H1 (cell line): Measurements from ENCODE around the gene MT1X. TPM values are rescaled to one million over a fixed set of nuclear protein-coding genes. Genes with fewer than 3 reads are reported as not detected.

Source experiments
- CTCF ChIA-PET: fragments of 300-600 bp; sonication (Branson Sonifier 250); formaldehyde crosslinking; loops from one replicate; lab custom pipeline; 2021; ENCODE audit not compliant: partially characterized antibody; lab: Charles Lee
- POLR2A ChIA-PET: fragments of 300-600 bp; sonication (Branson Sonifier 250); formaldehyde crosslinking; loops from one replicate; lab custom pipeline; 2021; ENCODE audit warnings: inconsistent platforms; ENCODE audit not compliant: partially characterized antibody; lab: Charles Lee
- DNase-seq, 2 experiments: peaks; one replicate each; pipeline versions ENCODE4 v3.0.0 to v3.0.0-alpha.2; 2010 to 2022; ENCODE audit warnings: low spot score in 2 of 2, low read depth in 1 of 2, mixed read lengths in 1 of 2
- FAIRE-seq: peaks from 2 replicates; lab custom pipeline; 2011; peaks lifted over from hg19 to GRCh38; lab: Jason Lieb, UNC
- H2AFZ ChIP-seq: 2 replicates; pipeline ENCODE4 v1.8.1; 2012; ENCODE audit warnings: low read length, inconsistent platforms
- H2AK5ac ChIP-seq: 2 replicates; pipeline ENCODE4 v1.6.1; 2013; ENCODE audit warnings: low read depth, low read length
- H2BK120ac ChIP-seq: replicated peaks from 2 replicates; pipeline ENCODE3; 2013; ENCODE audit warnings: low read depth, low read length, inconsistent platforms
- H2BK12ac ChIP-seq: 2 replicates; pipeline ENCODE4 v1.6.1; 2013; ENCODE audit warnings: low read depth, low read length
- H2BK15ac ChIP-seq: 2 replicates; pipeline ENCODE4 v1.6.1; 2013; ENCODE audit warnings: low read length
- H2BK20ac ChIP-seq: 2 replicates; pipeline ENCODE4 v1.6.1; 2013; ENCODE audit warnings: low read length
- H2BK5ac ChIP-seq: 2 replicates; pipeline ENCODE4 v1.6.1; 2013; ENCODE audit warnings: low read depth, low read length
- H3K14ac ChIP-seq: 2 replicates; pipeline ENCODE4 v1.6.1; 2013; ENCODE audit warnings: inconsistent platforms; ENCODE audit not compliant: insufficient read length
- H3K18ac ChIP-seq: 2 replicates; pipeline ENCODE4 v1.6.1; 2013; ENCODE audit warnings: low read length; ENCODE audit errors: extremely low read depth
- H3K23ac ChIP-seq: 2 replicates; pipeline ENCODE4 v1.6.1; 2013; ENCODE audit warnings: inconsistent platforms; ENCODE audit not compliant: insufficient read length
- H3K23me2 ChIP-seq: 2 replicates; pipeline ENCODE4 v1.6.1; 2013; ENCODE audit warnings: low read depth, low read length
- H3K27ac ChIP-seq: 2 replicates; pipeline ENCODE4 v1.6.1; 2011; ENCODE audit warnings: low read depth, low read length, inconsistent platforms
- H3K27me3 ChIP-seq, 4 experiments: replicated peaks in 1 of 4; 1 replicate in 1 of 4; 2 replicates in 3 of 4; pipeline versions ENCODE4 v1.6.1 to v1.8.1; 2011 to 2013; ENCODE audit warnings: low read length in 3 of 4, mild to moderate bottlenecking in 3 of 4, inconsistent platforms in 2 of 4, mixed read lengths in 2 of 4, moderate library complexity in 1 of 4; ENCODE audit not compliant: control insufficient read depth in 3 of 4, insufficient read depth in 3 of 4; ENCODE audit errors: extremely low read depth in 1 of 4
- H3K36me3 ChIP-seq, 4 experiments: 2 replicates each; pipeline versions ENCODE4 v1.6.1 to v1.8.1; 2011 to 2013; ENCODE audit warnings: mild to moderate bottlenecking in 4 of 4, low read length in 3 of 4, moderate library complexity in 2 of 4, control low read depth in 1 of 4, inconsistent platforms in 1 of 4; ENCODE audit not compliant: insufficient read depth in 4 of 4, control insufficient read depth in 2 of 4
- H3K4ac ChIP-seq: replicated peaks from 2 replicates; pipeline ENCODE3; 2013; ENCODE audit warnings: low read length, low read depth, mixed read lengths, inconsistent platforms; ENCODE audit not compliant: insufficient read length
- H3K4me1 ChIP-seq, 4 experiments: replicated peaks in 1 of 4; 1 replicate in 1 of 4; 2 replicates in 3 of 4; pipeline versions ENCODE4 v1.6.1 to v1.8.1; 2011 to 2013; ENCODE audit warnings: low read length in 3 of 4, inconsistent platforms in 2 of 4, mixed read lengths in 1 of 4; ENCODE audit not compliant: insufficient read depth in 4 of 4, control insufficient read depth in 3 of 4
- H3K4me2 ChIP-seq, 2 experiments: 2 replicates each; pipeline versions ENCODE4 v1.6.1 to v1.8.1; 2011 to 2013; ENCODE audit warnings: low read depth in 2 of 2, low read length in 2 of 2, control low read depth in 1 of 2, inconsistent platforms in 1 of 2, mild to moderate bottlenecking in 1 of 2; ENCODE audit not compliant: insufficient read depth in 1 of 2
- H3K4me3 ChIP-seq, 4 experiments: fragments of 200-600, 300-600 bp in 1 of 4; sonication (generic), shearing (Covaris generic), sonication (Bioruptor Twin) in 1 of 4; 2 replicates each; pipeline versions ENCODE4 v1.5.1 to v1.8.1; 2011 to 2016; ENCODE audit warnings: low read length in 4 of 4, low read depth in 3 of 4, control low read depth in 2 of 4, inconsistent platforms in 2 of 4, mild to moderate bottlenecking in 2 of 4, mixed read lengths in 1 of 4, moderate library complexity in 1 of 4; ENCODE audit not compliant: insufficient read depth in 2 of 4; ENCODE audit errors: extremely low read depth in 1 of 4
- H3K56ac ChIP-seq: replicated peaks from 2 replicates; pipeline ENCODE3; 2013; ENCODE audit warnings: low read depth, mild to moderate bottlenecking, mixed read lengths, low read length, inconsistent platforms; ENCODE audit not compliant: insufficient read length
- H3K79me1 ChIP-seq: 2 replicates; pipeline ENCODE4 v1.6.1; 2013; ENCODE audit warnings: low read depth, low read length, control low read depth
- H3K79me2 ChIP-seq, 2 experiments: 2 replicates each; pipeline versions ENCODE4 v1.6.1 to v1.8.1; 2012 to 2013; ENCODE audit warnings: low read length in 2 of 2, mild to moderate bottlenecking in 2 of 2, inconsistent platforms in 1 of 2; ENCODE audit not compliant: insufficient read depth in 2 of 2, control insufficient read depth in 1 of 2
- H3K9ac ChIP-seq, 4 experiments: replicated peaks in 1 of 4; 1 replicate in 1 of 4; 2 replicates in 3 of 4; pipeline versions ENCODE4 v1.6.1 to v1.8.1; 2011 to 2013; ENCODE audit warnings: low read depth in 3 of 4, low read length in 3 of 4, control low read depth in 2 of 4, mild to moderate bottlenecking in 2 of 4, moderate library complexity in 2 of 4, inconsistent platforms in 1 of 4; ENCODE audit errors: extremely low read depth in 1 of 4
- H3K9me3 ChIP-seq, 2 experiments: 2 replicates each; pipeline versions ENCODE4 v1.6.1 to v1.8.1; 2012 to 2013; ENCODE audit warnings: mild to moderate bottlenecking in 2 of 2, moderate library complexity in 2 of 2, control low read depth in 1 of 2, inconsistent platforms in 1 of 2, low read depth in 1 of 2, low read length in 1 of 2, mixed read lengths in 1 of 2; ENCODE audit not compliant: insufficient read depth in 2 of 2
- H4K20me1 ChIP-seq, 2 experiments: replicated peaks in 1 of 2; 2 replicates each; pipeline versions ENCODE3 to v1.8.1; 2011 to 2013; ENCODE audit warnings: inconsistent platforms in 2 of 2, low read length in 2 of 2, mild to moderate bottlenecking in 1 of 2; ENCODE audit not compliant: insufficient read depth in 2 of 2, control insufficient read depth in 1 of 2
- H4K5ac ChIP-seq: 2 replicates; pipeline ENCODE4 v1.6.1; 2013; ENCODE audit warnings: low read length, low read depth, mixed read lengths, inconsistent platforms; ENCODE audit not compliant: insufficient read length
- H4K8ac ChIP-seq: 2 replicates; pipeline ENCODE4 v1.8.0; 2013; ENCODE audit warnings: mild to moderate bottlenecking, moderate library complexity, low read length, inconsistent platforms; ENCODE audit not compliant: insufficient read depth; ENCODE audit errors: extremely low read depth
- H4K91ac ChIP-seq: replicated peaks from 2 replicates; pipeline ENCODE3; 2013; ENCODE audit warnings: low read length, mixed read lengths, inconsistent platforms; ENCODE audit not compliant: insufficient read length
- ATF3 ChIP-seq: IDR thresholded peaks from 2 replicates; pipeline ENCODE4 v1.6.1; 2011; ENCODE audit warnings: low read depth, mild to moderate bottlenecking, low read length; ENCODE audit not compliant: insufficient read depth
- BCL11A ChIP-seq, 2 experiments: IDR thresholded peaks; one replicate each; pipeline ENCODE4 v1.6.1; 2011; ENCODE audit warnings: low read depth in 2 of 2, low read length in 2 of 2, mild to moderate bottlenecking in 2 of 2
- JUN ChIP-seq: IDR thresholded peaks from 2 replicates; pipeline ENCODE4 v1.6.1; 2011; ENCODE audit warnings: low read depth, mild to moderate bottlenecking, improper control_type of control experiment, low read length
- JUND ChIP-seq: IDR thresholded peaks from 2 replicates; pipeline ENCODE4 v1.6.1; 2011; ENCODE audit warnings: mild to moderate bottlenecking, improper control_type of control experiment, low read length
- KDM1A ChIP-seq: fragments of 200-600, 300-600 bp; sonication (generic); IDR thresholded peaks from 2 replicates; pipeline ENCODE4 v1.7.1; 2016; ENCODE audit warnings: mild to moderate bottlenecking, low read length, borderline replicate concordance
- NANOG ChIP-seq: IDR thresholded peaks from 2 replicates; pipeline ENCODE4 v1.6.1; 2011; ENCODE audit warnings: low read length, low read depth, mild to moderate bottlenecking, inconsistent platforms; ENCODE audit not compliant: insufficient read depth, poor library complexity, severe bottlenecking
- RFX5 ChIP-seq: IDR thresholded peaks from 2 replicates; pipeline ENCODE4 v1.6.1; 2011; ENCODE audit warnings: low read depth, low read length, improper control_type of control experiment, borderline replicate concordance
- SRF ChIP-seq: IDR thresholded peaks from 2 replicates; pipeline ENCODE4 v1.6.1; 2011; ENCODE audit warnings: mild to moderate bottlenecking, low read depth, low read length, moderate library complexity
- TAF7 ChIP-seq: optimal IDR thresholded peaks from 2 replicates; pipeline ENCODE3; 2011; ENCODE audit warnings: low read depth, mild to moderate bottlenecking, inconsistent platforms, low read length, moderate library complexity, borderline replicate concordance
- WGBS, 2 experiments: shearing (Covaris generic) in 1 of 2; methylation state at CpG; one replicate each; pipeline versions ENCODE4 v1.1.6 to v1.1.7; 2013 to 2015; ENCODE audit warnings: low lambda C conversion rate in 2 of 2, mixed read lengths in 2 of 2, inconsistent platforms in 1 of 2, low coverage in 1 of 2, missing lambda C conversion rate in 1 of 2; ENCODE audit not compliant: insufficient replicate concordance in 2 of 2, insufficient coverage in 1 of 2, insufficient read length in 1 of 2; ENCODE audit errors: extremely low coverage in 1 of 2, missing lambda C conversion rate in 1 of 2; 5-methylcytosine and 5-hydroxymethylcytosine counted together
- polyA plus RNA-seq, 7 experiments: library from polyadenylated mRNA; depleted of rRNA in 3 of 7; stranded (reverse) in 5 of 7; unstranded in 2 of 7; fragments of >200 nt in 5 of 7; fragments of 200-250 nt in 2 of 7; gene quantifications; 1 replicate in 5 of 7; 2 replicates in 1 of 7; 4 replicates in 1 of 7; pipeline versions ENCODE4 v1.2.1 to v1.2.3, GENCODE V29; 2011 to 2013; ENCODE audit warnings: missing spikeins in 2 of 7, mixed read lengths in 2 of 7
- total RNA-seq: library from RNA; stranded (reverse); fragmentation: NEBNext Ultra II Directional; extraction: Animal tissue kit (Norgen Biotek cat#: 25700); gene quantifications from 2 replicates; pipeline ENCODE4 v1.2.1, GENCODE V29; 2021

The MT1X gene
- total and polyA plus RNA-seq, 2 of the 8 experiments (the other 6 are each of a cell fraction or from before 2014, with no cell fraction given) = 52.4 to 1,060 TPM

- Histone ChIP-seq H3K4me2 (no peak overlapping the region), H4K8ac (no peak overlapping the region), H3K36me3 (no peaks in the 10 kb centered on the region), H3K27ac (no peak overlapping the region), H2AFZ (no peak overlapping the region), H3K14ac (no peak overlapping the region), H3K4me1 (no peaks in the 10 kb centered on the region), H2AK5ac (no peak overlapping the region), H3K9me3 (no peaks in the 10 kb centered on the region), H3K4me3 (no peak overlapping the region), H2BK120ac (no peak overlapping the region), H4K91ac (no peak overlapping the region), H3K56ac (no peak overlapping the region), H3K27me3 (peaks cover 0 to 3% (median 0%) of the 10 kb centered on the region in 4 experiments; a peak in 1 of 7 replicates), H3K23me2 (no peaks in the 10 kb centered on the region), H4K5ac (no peak overlapping the region), H4K20me1 (no peaks in the 10 kb centered on the region), H2BK5ac (no peak overlapping the region), H3K4ac (no peak overlapping the region), H3K9ac (no peak overlapping the region), H2BK20ac (no peak overlapping the region; the same call in 1 of the 2 replicates), H2BK12ac (no peak overlapping the region), H3K79me2 (no peaks in the 10 kb centered on the region), H2BK15ac (no peak overlapping the region), H3K18ac (no peak overlapping the region; the same call in 1 of the 2 replicates), H3K79me1 (no peaks in the 10 kb centered on the region), H3K23ac (no peak overlapping the region)
- CTCF ChIA-PET = interaction anchor here (0.6 to 5.2 kb wide), 5 partner anchors 9 to 139 kb away, joined by 3 to 26 read pairs (median 4); no protein-coding TSS in a partner anchor
- POLR2A ChIA-PET = no interaction called here
- DNase-seq (no peak), FAIRE-seq (no peak)
- 73% methylated on average over 4 of the region's 4 CpGs; no CpG with 5 or more reads in 1 of the 2 experiments for WGBS, 2 experiments
- TF ChIP-seq RFX5 (no peak), ATF3 (no peak), NANOG (no peak), TAF7 (no peak), JUN (no peak), SRF (no peak), KDM1A (no peak), JUND (no peak), BCL11A (IDR thresholded peaks at IDR 0.05; ENCODE audit: low read depth in 2 of 2, low read length in 2 of 2) (no peak)
Observed at GRCh38 chr16:56715126-56715525, 32.9 kb downstream of the MT1X start.
